ENCODE results near the gene CBX8.
A peak's percentile ranks its signal among the peaks of the same experiment; 100 is the strongest.

The CBX8 gene

GRCh38 chr17:79796763-79797491, at the start of gene CBX8:
CBX8 (minus strand) TSS chr17:79797077; CDS start chr17:79796998, 79 bp downstream.
- DNase-seq, result peak; percentile 99

- no peak for DNase-seq
Measured at GRCh38 chr17:79845601-79845949, 48.7 kb upstream of the CBX8 start.

- peak; percentile 38 for DNase-seq
Measured at GRCh38 chr17:79844869-79845600, 48.2 kb upstream of the CBX8 start.

GRCh38 chr17:79843816-79844800, 47.2 kb upstream of the CBX8 start:
- peak; percentile 65 for DNase-seq

- DNase-seq, result no peak
Measured at GRCh38 chr17:79843474-79843815, 46.6 kb upstream of the CBX8 start.

GRCh38 chr17:79842656-79843473, 46.0 kb upstream of the CBX8 start:
- DNase-seq, result peak; percentile 34

- DNase-seq, result no peak
Measured at GRCh38 chr17:79842136-79842655, 45.3 kb upstream of the CBX8 start.

GRCh38 chr17:79841369-79842135, 44.7 kb upstream of the CBX8 start:
- DNase-seq, result no peak

GRCh38 chr17:79840989-79841286, 44.1 kb upstream of the CBX8 start:
- no peak for DNase-seq

GRCh38 chr17:79840269-79840988, 43.6 kb upstream of the CBX8 start:
- peak; percentile 36 for DNase-seq

- DNase-seq, result peak; percentile 93
Measured at GRCh38 chr17:79839356-79840268, 42.7 kb upstream of the CBX8 start, which contains the start of gene CBX4. CBX4 (minus strand) TSS chr17:79839440; CDS start chr17:79839251, 189 bp downstream.

- peak; percentile 58 for DNase-seq
Measured at GRCh38 chr17:79838522-79839274, 41.8 kb upstream of the CBX8 start.

GRCh38 chr17:79837888-79838521, 41.1 kb upstream of the CBX8 start:
- DNase-seq, result no peak

- DNase-seq, result no peak
Measured at GRCh38 chr17:79836972-79837887, 40.4 kb upstream of the CBX8 start.

- DNase-seq, result no peak
Measured at GRCh38 chr17:79836510-79836971, 39.7 kb upstream of the CBX8 start.

GRCh38 chr17:79835953-79836509, 39.2 kb upstream of the CBX8 start:
- DNase-seq, result no peak

GRCh38 chr17:79835470-79835899, 38.6 kb upstream of the CBX8 start:
- DNase-seq, result no peak

Data from EL (cell line).